Muscle of leg (tissue), 11 donors: ENCODE data around the gene SLC1A3. TPM values are rescaled to one million over a fixed set of nuclear protein-coding genes. Genes with fewer than 3 reads are reported as not detected.

Source experiments
- DNase-seq: peaks from one replicate; pipeline ENCODE4 v3.0.0; 2013
- H3K27ac ChIP-seq: one replicate; pipeline ENCODE4 v1.5.1; 2013; ENCODE audit warnings: mild to moderate bottlenecking, low read length, control low read depth
- H3K27me3 ChIP-seq: one replicate; pipeline ENCODE4 v1.6.1; 2013; ENCODE audit warnings: low read length; ENCODE audit not compliant: control insufficient read depth, insufficient read depth
- H3K36me3 ChIP-seq: one replicate; pipeline ENCODE4 v1.6.1; 2013; ENCODE audit warnings: low read length; ENCODE audit not compliant: control insufficient read depth, insufficient read depth
- H3K4me1 ChIP-seq: one replicate; pipeline ENCODE4 v1.6.1; 2013; ENCODE audit warnings: low read length; ENCODE audit not compliant: control insufficient read depth, insufficient read depth
- H3K4me3 ChIP-seq: one replicate; pipeline ENCODE4 v1.5.1; 2013; ENCODE audit warnings: low read length, control low read depth
- H3K9me3 ChIP-seq: replicated peaks from 2 replicates; pipeline ENCODE4 v1.6.1; 2013; ENCODE audit warnings: low read depth, low read length; ENCODE audit not compliant: control insufficient read depth
- WGBS: methylation state at CpG from one replicate; pipeline ENCODE4 v1.1.5; 2013; ENCODE audit warnings: missing lambda C conversion rate; ENCODE audit not compliant: insufficient coverage; 5-methylcytosine and 5-hydroxymethylcytosine counted together
- polyA plus RNA-seq, 8 donors: library from polyadenylated mRNA; unstranded; fragments of 120-200 nt; gene quantifications; one replicate each; pipeline versions ENCODE4 v1.2.1 to v1.2.3, GENCODE V29; 2013; ENCODE audit warnings: inconsistent platforms in 1 of 8, low replicate concordance in 1 of 8; ENCODE audit not compliant: insufficient read length in 8 of 8, insufficient read depth in 1 of 8
- total RNA-seq: library from RNA; stranded (reverse); fragments of 120-200 nt; gene quantifications from one replicate; pipeline ENCODE4 v1.2.4, GENCODE V29; 2013

SLC1A3 gene
- total and polyA plus RNA-seq, 9 donors: 12.5 to 25.6 (median 18.1) TPM

DNA sequence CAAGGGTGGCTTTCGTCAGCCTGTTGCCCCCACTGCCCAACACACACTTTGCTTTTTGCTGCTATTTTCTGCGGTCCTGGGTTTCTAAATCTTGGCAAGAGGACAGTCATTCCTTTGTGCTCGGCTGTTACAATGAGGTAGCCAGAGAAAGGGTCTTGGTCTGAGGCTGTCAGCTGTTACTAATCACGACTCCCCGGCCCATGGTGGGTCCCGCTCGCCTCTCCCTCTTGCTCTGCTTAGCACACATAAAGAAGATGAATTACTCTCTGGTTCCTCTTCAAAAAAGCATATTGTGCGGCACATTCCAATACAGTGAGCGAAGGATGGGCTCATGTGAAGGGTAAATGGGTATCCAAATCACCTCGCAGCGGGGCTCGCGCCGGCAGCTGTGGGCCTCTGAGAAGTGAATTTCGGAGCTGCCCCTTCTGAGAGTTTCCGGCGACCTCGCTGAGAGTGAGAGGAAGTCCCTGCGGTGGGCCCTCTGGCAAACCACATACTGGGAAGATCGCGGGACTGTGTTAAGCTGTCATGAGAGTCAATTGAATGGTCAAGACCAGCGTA, 56.0 kb downstream of the SLC1A3 start:
- peaks cover 28% of the 10 kb centered on the region for H3K4me1 ChIP-seq
- H3K9me3 ChIP-seq: no peaks in the 10 kb centered on the region
- peak overlapping the region; percentile 76 for H3K27ac ChIP-seq
- DNase-seq: peak; percentile 71
- WGBS: 59% methylated on average over 14 of the region's 22 CpGs
- no peaks in the 10 kb centered on the region for H3K27me3 ChIP-seq
- no peak overlapping the region for H3K4me3 ChIP-seq
- no peaks in the 10 kb centered on the region for H3K36me3 ChIP-seq

DNA sequence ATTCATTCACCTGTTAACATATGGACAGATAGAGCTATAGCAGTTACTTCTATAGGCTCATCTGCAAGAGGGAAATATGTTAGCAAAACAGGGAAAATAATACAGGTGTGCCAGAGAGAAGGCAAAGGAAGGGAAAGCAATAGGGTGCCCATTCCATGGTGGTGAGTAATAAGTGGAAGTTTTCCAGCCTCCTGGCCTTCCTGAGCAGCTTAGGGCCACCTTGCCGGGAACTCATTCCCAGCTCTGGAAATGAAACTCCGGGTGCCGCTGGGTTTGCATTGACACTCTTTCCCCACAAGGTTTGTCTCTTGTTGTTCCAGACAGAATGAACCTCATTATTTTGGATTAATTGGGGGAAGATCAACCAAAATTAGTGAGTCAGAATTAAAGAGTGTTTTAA, 58.4 kb downstream of the SLC1A3 start:
- Histone ChIP-seq H3K9me3 (no peaks in the 10 kb centered on the region), H3K4me3 (no peak overlapping the region), H3K4me1 (peaks cover 18% of the 10 kb centered on the region), H3K36me3 (no peaks in the 10 kb centered on the region), H3K27me3 (no peaks in the 10 kb centered on the region), H3K27ac (no peak overlapping the region)
- DNase-seq: no peak
- no CpG with 5 or more reads among the region's 3 CpGs for WGBS

- DNase-seq: no peak
Measured at GRCh38 chr5:36665628-36666027, 59.2 kb downstream of the SLC1A3 start.

GRCh38 chr5:36666274-36666673, 59.9 kb downstream of the SLC1A3 start:
- no CpG with 5 or more reads among the region's 2 CpGs for WGBS
- H3K9me3 ChIP-seq: no peaks in the 10 kb centered on the region
- peak; percentile 66 for DNase-seq
- no peak overlapping the region for H3K27ac ChIP-seq
- no peak overlapping the region for H3K4me3 ChIP-seq
- H3K27me3 ChIP-seq: no peaks in the 10 kb centered on the region
- H3K4me1 ChIP-seq: peaks cover 18% of the 10 kb centered on the region
- H3K36me3 ChIP-seq: peaks cover 4% of the 10 kb centered on the region

More at GRCh38 chr5:36665628-36666027, 59.2 kb downstream of the SLC1A3 start:
- WGBS: no CpG with 5 or more reads among the region's 3 CpGs
- Histone ChIP-seq H3K27me3 (no peaks in the 10 kb centered on the region), H3K4me1 (peaks cover 18% of the 10 kb centered on the region), H3K27ac (no peak overlapping the region), H3K4me3 (no peak overlapping the region), H3K9me3 (no peaks in the 10 kb centered on the region), H3K36me3 (no peaks in the 10 kb centered on the region)

DNA sequence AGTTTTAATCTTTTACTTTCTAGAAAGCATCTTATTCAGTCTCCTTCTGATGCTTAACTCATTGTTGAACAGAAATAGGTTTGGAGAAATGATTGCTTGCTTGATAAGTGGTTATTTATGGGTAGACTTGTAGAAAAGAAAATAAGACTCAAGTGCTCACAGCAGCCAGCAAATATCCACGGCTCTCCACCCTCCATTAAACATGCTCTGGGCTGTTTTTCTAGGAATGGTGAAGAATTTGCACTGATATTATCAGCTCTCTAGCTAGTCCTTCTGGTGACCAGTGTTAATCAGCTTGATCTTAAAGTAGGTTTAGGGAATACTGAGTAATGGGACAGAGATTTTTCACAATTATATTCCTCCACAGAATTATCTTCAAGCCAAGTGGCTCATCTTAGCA, 60.6 kb downstream of the SLC1A3 start:
- H3K27me3 ChIP-seq: no peaks in the 10 kb centered on the region
- H3K9me3 ChIP-seq: no peaks in the 10 kb centered on the region
- H3K36me3 ChIP-seq: peaks cover 7% of the 10 kb centered on the region
- no peak overlapping the region for H3K4me3 ChIP-seq
- H3K4me1 ChIP-seq: peaks cover 11% of the 10 kb centered on the region
- WGBS: no CpG with 5 or more reads among the region's 1 CpG
- no peak overlapping the region for H3K27ac ChIP-seq
- no peak for DNase-seq

DNA sequence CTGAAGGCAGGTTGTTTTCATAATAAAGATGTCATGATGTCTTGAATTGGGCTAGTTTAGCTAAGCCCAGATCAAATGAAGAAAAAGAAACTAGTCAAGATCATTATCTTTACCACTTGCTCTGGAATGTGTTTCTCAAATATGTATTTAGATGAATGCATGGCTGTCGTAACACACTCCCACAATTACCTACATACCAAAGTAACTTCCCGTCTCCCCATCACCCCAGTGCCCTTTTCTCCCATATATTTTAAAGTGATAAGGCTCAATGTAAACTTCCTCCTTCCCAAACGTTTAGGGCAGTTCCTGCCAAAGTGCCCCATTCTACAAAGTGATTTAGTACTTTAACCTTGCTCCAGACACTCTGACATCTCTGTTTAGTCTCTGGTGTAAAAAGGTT, 61.4 kb downstream of the SLC1A3 start:
- no CpG with 5 or more reads among the region's 3 CpGs for WGBS
- no peak overlapping the region for H3K4me3 ChIP-seq
- H3K27me3 ChIP-seq: no peaks in the 10 kb centered on the region
- no peak overlapping the region for H3K27ac ChIP-seq
- peaks cover 3% of the 10 kb centered on the region for H3K4me1 ChIP-seq
- H3K36me3 ChIP-seq: peaks cover 14% of the 10 kb centered on the region
- no peaks in the 10 kb centered on the region for H3K9me3 ChIP-seq
- DNase-seq: no peak

DNA sequence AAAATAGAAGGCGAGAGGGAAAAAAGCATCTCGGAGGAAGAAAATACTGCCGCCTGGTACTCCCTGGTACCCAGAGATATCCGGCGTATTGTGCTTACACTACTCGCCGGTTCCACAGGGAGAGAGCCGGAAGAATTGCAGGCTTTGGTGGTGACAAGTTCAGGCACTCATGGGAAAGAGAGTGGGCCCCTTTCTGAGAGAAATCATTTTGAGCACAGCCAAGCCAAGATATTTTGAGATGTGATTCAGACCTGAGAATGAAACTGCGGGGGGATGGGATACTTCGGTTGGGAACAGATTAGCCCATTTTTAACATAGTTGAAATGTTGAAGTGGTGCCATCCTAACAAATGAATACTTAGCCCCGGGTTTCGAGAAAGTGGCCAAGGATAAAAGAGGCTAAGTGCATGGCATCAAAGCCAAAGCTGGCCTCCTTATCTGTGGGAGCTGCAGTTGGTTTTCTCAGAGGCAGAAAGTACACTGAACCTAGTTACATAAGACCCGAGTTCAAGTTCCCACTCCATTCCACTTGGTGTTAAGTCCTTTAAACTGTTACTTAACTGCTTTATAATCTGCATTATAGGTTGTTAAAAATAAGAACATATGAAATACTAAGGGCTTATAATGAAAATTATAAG, 62.7 kb downstream of the SLC1A3 start:
- WGBS: 87% methylated on average over 12 of the region's 13 CpGs
- H3K4me1 ChIP-seq: peaks cover 2% of the 10 kb centered on the region
- no peak overlapping the region for H3K4me3 ChIP-seq
- no peak overlapping the region for H3K27ac ChIP-seq
- H3K27me3 ChIP-seq: no peaks in the 10 kb centered on the region
- DNase-seq: no peak
- no peaks in the 10 kb centered on the region for H3K9me3 ChIP-seq
- H3K36me3 ChIP-seq: peaks cover 19% of the 10 kb centered on the region

DNA sequence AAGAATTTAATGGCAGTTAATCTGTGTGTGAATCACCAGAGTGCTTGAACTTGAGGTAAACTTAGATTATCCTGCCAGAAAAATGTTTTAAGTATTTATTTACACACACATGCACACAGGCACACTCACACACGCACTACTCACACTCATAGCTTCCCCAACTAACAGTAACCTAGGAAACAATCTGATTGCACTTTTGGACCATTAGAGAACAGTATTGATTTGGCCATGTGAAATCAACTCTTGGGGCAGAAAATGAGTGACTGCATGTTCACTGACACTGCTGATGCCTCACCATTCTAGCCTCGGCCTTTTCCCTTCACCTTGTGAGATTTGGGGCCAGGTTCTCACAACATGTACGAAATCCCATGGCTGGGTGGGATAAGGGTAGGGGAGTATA, 64.1 kb downstream of the SLC1A3 start:
- Histone ChIP-seq H3K9me3 (no peaks in the 10 kb centered on the region), H3K4me3 (no peak overlapping the region), H3K36me3 (peaks cover 19% of the 10 kb centered on the region), H3K27ac (no peak overlapping the region), H3K4me1 (peaks cover 6% of the 10 kb centered on the region), H3K27me3 (no peaks in the 10 kb centered on the region)
- no peak for DNase-seq
- WGBS: no CpG with 5 or more reads among the region's 3 CpGs

DNA sequence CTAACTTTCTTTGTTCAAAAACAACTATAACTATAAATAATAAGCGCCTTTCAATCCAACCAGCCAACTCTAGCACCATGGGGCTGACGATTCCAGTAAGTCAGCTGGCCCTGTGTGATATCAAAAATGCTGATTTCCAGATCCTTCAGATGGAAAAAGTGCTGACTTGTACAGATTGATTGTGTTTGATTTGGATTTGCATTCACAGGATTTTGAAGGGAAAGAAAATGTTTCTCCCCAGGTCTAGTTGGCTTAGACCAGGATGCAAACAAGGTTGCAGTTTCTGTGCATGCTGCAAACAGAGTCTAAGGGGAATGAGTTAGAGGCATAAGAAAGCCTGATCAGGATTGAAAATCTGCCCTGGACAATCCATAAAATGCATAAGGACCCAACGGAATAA, 68.9 kb downstream of the SLC1A3 start:
- Histone ChIP-seq H3K4me3 (no peak overlapping the region), H3K36me3 (peaks cover 37% of the 10 kb centered on the region), H3K9me3 (no peaks in the 10 kb centered on the region), H3K27ac (peak overlapping the region; percentile 57), H3K4me1 (peaks cover 3% of the 10 kb centered on the region), H3K27me3 (no peaks in the 10 kb centered on the region)
- DNase-seq: peak; percentile 82
- WGBS: 40% methylated on average over 2 of the region's 3 CpGs

DNA sequence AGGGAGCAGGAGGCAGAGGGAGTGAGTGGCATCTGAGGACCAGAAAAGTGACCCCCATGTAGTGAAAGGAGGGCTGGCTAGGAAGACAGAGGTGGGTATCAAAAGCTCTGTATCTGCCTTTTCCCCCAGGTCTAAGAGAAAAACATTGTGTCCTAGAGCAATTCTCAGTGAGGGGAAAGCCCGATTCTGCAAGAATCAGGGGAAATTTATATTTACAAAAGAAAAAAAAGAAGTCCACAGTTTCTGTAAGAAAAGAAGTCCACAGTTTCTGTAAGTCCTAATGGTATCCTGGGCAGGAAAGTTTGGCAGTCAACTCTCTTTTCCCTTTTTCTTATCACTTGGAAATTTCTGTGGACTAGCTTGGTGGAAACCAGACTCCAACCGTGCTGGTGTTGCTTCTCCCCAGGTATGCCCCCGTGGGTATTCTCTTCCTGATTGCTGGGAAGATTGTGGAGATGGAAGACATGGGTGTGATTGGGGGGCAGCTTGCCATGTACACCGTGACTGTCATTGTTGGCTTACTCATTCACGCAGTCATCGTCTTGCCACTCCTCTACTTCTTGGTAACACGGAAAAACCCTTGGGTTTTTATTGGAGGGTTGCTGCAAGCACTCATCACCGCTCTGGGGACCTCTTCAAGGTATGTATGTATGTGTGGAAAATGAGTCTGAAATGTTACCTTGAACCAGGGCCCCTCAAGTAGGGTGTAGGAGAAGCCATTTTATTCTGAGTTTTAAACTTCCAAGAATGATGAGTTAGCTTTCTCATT, 73.0 kb downstream of the SLC1A3 start:
- Histone ChIP-seq H3K36me3 (peaks cover 19% of the 10 kb centered on the region), H3K4me1 (peaks cover 15% of the 10 kb centered on the region), H3K27me3 (no peaks in the 10 kb centered on the region), H3K9me3 (no peaks in the 10 kb centered on the region), H3K4me3 (no peak overlapping the region), H3K27ac (no peak overlapping the region)
- DNase-seq: no peak
- WGBS: 100% methylated on average over 2 of the region's 8 CpGs
